ENCODE data around the gene ZNF229.
A peak's percentile ranks its signal among the peaks of the same experiment; 100 is the strongest.
"Not testable (repeated sequence)": the region's sequence is repeated elsewhere in the genome, so short reads cannot be mapped to it uniquely, and the experiment has no call there.

Gene ZNF229
- 0 to 0.40 reads per million in 2 donors for total RNA-seq

- DNase-seq = peak in 4 of 5 experiments; percentile 22 to 84 (median 30)
Measured at GRCh38 chr19:44447916-44448674, at the start of gene ZNF229. TSS of gene ZNF229 (minus strand) at chr19:44448472. CDS start at chr19:44442847, 5,625 bp downstream.

DNA sequence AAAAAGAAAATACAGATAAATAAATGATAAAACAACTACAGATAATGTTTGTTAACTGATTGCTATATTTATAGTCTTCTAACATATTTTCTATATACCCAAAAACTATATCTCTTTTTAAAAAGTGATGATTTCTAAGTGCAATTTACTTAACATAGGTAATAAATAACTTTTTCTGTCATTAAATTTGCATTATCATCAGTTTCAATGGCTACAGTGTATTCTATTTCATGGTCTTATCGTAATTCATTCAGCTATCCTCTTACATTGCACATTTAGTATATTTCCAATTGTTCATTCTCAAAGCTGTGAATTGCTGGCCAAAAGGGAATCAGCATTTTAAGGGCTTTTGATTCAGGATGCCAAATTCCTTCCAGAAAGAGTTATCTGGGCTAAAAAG, 48.4 kb upstream of the ZNF229 start:
- DNase-seq = no peak

DNA sequence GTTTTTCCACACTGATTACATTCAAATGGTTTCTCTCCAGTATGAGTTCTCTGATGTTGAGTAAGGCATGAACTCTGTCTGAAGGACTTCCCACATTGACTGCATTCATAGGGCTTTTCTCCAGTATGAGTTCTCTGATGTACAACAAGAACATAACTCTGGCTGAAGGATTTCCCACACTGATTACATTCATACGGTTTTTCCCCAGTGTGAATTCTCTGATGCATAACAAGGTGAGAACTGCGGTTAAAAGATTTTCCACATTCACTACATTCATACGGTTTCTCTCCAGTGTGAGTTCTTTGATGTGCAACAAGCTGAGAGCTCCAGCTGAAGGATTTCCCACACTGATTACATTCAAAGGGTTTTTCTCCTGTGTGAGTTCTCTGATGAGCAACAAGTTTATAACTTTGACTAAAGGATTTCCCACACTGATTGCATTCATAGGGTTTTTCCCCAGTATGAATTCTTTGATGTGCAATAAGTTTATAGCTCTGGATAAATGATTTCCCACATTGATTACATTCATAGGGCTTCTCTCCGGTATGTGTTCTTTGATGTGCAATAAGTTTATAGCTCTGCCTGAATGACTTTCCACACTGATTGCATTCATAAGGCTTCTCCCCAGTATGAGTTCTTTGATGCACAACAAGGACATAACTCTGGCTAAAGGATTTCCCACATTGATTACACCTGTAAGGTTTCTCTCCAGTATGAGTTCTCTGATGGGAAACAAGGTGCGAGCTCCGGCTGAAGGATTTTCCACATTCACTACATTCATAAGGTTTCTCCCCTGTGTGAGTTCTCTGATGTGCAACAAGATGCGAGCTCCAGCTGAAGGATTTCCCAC, 28.5 kb upstream of the ZNF229 start:
- DNase-seq = peak in 1 of 5 experiments; percentile 36

DNA sequence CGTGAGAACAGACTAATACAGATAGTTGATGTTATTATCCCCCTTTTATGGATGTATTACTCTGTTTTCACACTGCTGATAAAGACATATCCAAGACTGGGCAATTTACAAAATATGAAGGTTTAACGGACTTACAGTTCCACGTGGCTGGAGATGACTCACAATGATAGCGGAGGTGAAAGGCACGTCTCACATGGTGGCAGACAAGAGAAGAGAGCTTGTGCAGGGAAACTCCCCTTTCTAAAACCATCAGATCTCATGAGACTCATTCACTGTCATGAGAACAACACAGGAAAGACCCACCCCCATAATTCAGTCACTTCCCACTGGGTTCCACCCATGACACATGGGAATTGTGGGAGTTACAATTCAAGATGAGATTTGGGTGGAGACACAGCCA, 20.5 kb upstream of the ZNF229 start:
- DNase-seq = not testable (repeated sequence)

- DNase-seq = not testable (repeated sequence)
Measured at GRCh38 chr19:44462600-44463286, 14.5 kb upstream of the ZNF229 start.

DNA sequence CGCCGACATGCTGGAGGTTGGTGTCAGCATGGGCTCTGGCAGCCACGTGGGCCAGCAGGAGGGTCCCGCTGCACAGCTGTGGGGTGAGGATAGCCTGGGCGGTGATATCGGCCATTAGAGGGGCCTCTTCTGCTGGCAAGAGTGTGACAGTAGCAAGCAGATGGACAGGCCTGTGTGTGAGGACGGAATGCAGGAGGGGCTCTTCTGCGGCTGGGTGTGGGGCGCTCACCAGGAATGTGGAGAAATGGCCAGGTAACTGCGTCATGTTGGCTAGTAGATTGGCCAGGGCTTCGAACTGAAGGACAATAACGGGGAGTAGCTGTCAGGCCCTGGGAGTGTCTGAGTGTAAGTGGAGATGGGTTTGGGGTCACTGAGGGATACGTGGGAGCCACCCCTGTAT, 7.7 kb upstream of the ZNF229 start:
- DNase-seq = not testable (repeated sequence)

DNA sequence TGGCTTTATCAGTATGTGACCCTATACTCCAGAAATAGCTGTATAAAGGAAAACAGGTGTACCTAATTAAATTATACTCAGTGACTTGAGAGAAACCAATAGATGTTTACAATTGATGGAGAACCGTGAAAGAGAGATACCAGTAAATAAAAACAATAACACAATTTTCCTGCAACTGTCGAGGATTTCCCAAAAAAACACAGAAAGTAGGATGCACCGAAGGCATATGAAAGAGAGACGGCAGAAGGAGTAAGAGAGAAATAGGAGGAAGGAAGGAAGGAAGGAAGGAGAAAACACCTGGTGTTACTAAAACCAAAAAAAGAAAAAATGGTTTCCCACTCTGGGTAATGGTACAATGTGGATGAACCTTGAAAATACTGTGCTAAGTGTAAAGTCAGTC, 6.8 kb upstream of the ZNF229 start:
- no peak for DNase-seq

- no peak for DNase-seq
Measured at GRCh38 chr19:44452367-44452766, 4.1 kb upstream of the ZNF229 start.

GRCh38 chr19:44451687-44452086, 3.4 kb upstream of the ZNF229 start:
- DNase-seq = no peak

DNA sequence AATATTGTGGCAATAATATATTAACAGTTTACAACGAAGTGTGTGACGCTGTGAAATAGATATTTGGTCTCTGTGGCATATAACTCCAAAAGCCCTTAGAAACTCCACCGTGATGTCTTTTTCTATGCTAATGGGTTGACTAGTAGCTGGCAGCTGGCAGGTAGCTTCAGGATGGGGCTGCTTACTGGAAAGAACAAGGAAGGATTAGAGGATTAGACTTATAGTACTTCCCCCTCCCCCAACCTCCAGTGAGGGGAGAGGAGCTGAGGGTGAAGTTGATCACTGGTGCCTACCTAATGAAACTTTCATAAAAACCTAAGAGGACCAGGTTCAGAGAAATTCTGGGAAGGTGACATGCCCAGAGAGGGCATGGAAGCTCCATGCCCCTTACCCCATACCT, 9.8 kb downstream of the ZNF229 start:
- no peak for DNase-seq

GRCh38 chr19:44435441-44435840, 12.8 kb downstream of the ZNF229 start:
- no peak for DNase-seq

DNA sequence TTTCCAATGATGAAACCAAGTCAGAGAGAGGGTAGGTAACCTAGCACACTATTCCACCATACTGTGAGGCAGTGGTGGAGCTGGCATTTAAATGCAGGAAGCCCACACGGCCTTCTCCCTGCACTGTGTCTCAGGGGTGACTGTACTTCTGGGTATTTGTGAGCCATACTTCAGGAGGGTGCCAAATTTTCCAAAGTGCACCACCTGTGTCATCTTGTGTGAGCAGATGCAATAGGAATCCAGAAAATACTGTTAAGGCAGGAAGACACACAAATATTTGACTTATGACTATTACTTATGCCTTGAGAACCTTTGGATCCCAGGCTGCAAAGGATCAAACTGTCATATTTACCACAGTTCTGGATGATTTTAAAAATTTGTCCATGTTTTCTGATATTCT, 17.3 kb downstream of the ZNF229 start:
- no peak for DNase-seq

GRCh38 chr19:44415553-44415952, 32.7 kb downstream of the ZNF229 start:
- not testable (repeated sequence) for DNase-seq

- peak; percentile 29 to 83 (median 42) for DNase-seq
Measured at GRCh38 chr19:44401139-44402115, 46.8 kb downstream of the ZNF229 start, which contains the start of gene ZNF285. TSS of gene ZNF285 (minus strand) at chr19:44401608. CDS start at chr19:44397213, 4,395 bp downstream.

GRCh38 chr19:44389268-44389667, 59.0 kb downstream of the ZNF229 start:
- not testable (repeated sequence) for DNase-seq

Data from T-helper 2 cell (primary cell).